ENCODE measurements around the gene TUT7. TPM values are rescaled to one million over a fixed set of nuclear protein-coding genes. Genes with fewer than 3 reads are reported as not detected.

Gene TUT7
- total RNA-seq, 1 donor: 39.8 TPM

GRCh38 chr9:86369810-86370209, 15.6 kb upstream of the TUT7 start:
- no peak for TF ChIP-seq CTCF (IDR thresholded peaks at IDR 0.05; ENCODE audit: extremely low read depth, low read depth, low read length)
- no peak overlapping the region for H2AFZ ChIP-seq (ENCODE audit: low read length)
- H3K27ac ChIP-seq (ENCODE audit: low read depth, low read length): peak overlapping the region; percentile 14
- peaks cover 5% of the 10 kb centered on the region for H3K4me1 ChIP-seq (ENCODE audit: insufficient read depth, low read length)
- H3K36me3 ChIP-seq (ENCODE audit: insufficient read depth, low read length): no peaks in the 10 kb centered on the region
- H3K79me2 ChIP-seq (ENCODE audit: insufficient read depth, low read length): no peaks in the 10 kb centered on the region
- no peak overlapping the region for H3K4me3 ChIP-seq (ENCODE audit: insufficient read depth, low read length)
- H3K27me3 ChIP-seq (ENCODE audit: insufficient read depth, low read length): no peaks in the 10 kb centered on the region
- no peaks in the 10 kb centered on the region for H4K20me1 ChIP-seq (ENCODE audit: insufficient read depth, low read length)
- H3K9me3 ChIP-seq (ENCODE audit: low read depth, low read length): peaks cover 4% of the 10 kb centered on the region
- no peak for DNase-seq (ENCODE audit: insufficient read length, low spot score, missing footprints)
- H3K4me2 ChIP-seq (ENCODE audit: insufficient read depth, low read length): peak overlapping the region; percentile 19

GRCh38 chr9:86368871-86369521, 14.8 kb upstream of the TUT7 start:
- Histone ChIP-seq H3K27me3 (ENCODE audit: insufficient read depth, low read length) (no peaks in the 10 kb centered on the region), H2AFZ (ENCODE audit: low read length) (no peak overlapping the region), H3K9me3 (ENCODE audit: low read depth, low read length) (peaks cover 4% of the 10 kb centered on the region), H3K27ac (ENCODE audit: low read depth, low read length) (peak overlapping the region; percentile 14), H3K4me1 (ENCODE audit: insufficient read depth, low read length) (peaks cover 5% of the 10 kb centered on the region), H3K79me2 (ENCODE audit: insufficient read depth, low read length) (no peaks in the 10 kb centered on the region), H3K36me3 (ENCODE audit: insufficient read depth, low read length) (no peaks in the 10 kb centered on the region), H3K4me3 (ENCODE audit: insufficient read depth, low read length) (no peak overlapping the region), H4K20me1 (ENCODE audit: insufficient read depth, low read length) (no peaks in the 10 kb centered on the region), H3K4me2 (ENCODE audit: insufficient read depth, low read length) (peak overlapping the region; percentile 19)
- no peak for DNase-seq (ENCODE audit: insufficient read length, low spot score, missing footprints)
- no peak for TF ChIP-seq CTCF (IDR thresholded peaks at IDR 0.05; ENCODE audit: extremely low read depth, low read depth, low read length)

- TF ChIP-seq CTCF (IDR thresholded peaks at IDR 0.05; ENCODE audit: extremely low read depth, low read depth, low read length): no peak
- no peak for DNase-seq (ENCODE audit: insufficient read length, low spot score, missing footprints)
- no peak overlapping the region for H2AFZ ChIP-seq (ENCODE audit: low read length)
- H3K27ac ChIP-seq (ENCODE audit: low read depth, low read length): no peak overlapping the region
- no peaks in the 10 kb centered on the region for H3K9me3 ChIP-seq (ENCODE audit: low read depth, low read length)
- no peaks in the 10 kb centered on the region for H3K36me3 ChIP-seq (ENCODE audit: insufficient read depth, low read length)
- H3K79me2 ChIP-seq (ENCODE audit: insufficient read depth, low read length): no peaks in the 10 kb centered on the region
- H4K20me1 ChIP-seq (ENCODE audit: insufficient read depth, low read length): no peaks in the 10 kb centered on the region
- H3K4me1 ChIP-seq (ENCODE audit: insufficient read depth, low read length): no peaks in the 10 kb centered on the region
- no peak overlapping the region for H3K4me3 ChIP-seq (ENCODE audit: insufficient read depth, low read length)
- H3K27me3 ChIP-seq (ENCODE audit: insufficient read depth, low read length): peaks cover 3% of the 10 kb centered on the region
- H3K4me2 ChIP-seq (ENCODE audit: insufficient read depth, low read length): no peak overlapping the region
Measured at GRCh38 chr9:86361176-86361575, 7.0 kb upstream of the TUT7 start.

GRCh38 chr9:86359151-86359879, 5.1 kb upstream of the TUT7 start:
- peaks cover 3% of the 10 kb centered on the region for H3K27me3 ChIP-seq (ENCODE audit: insufficient read depth, low read length)
- H3K4me2 ChIP-seq (ENCODE audit: insufficient read depth, low read length): no peak overlapping the region
- H3K27ac ChIP-seq (ENCODE audit: low read depth, low read length): no peak overlapping the region
- no peak overlapping the region for H2AFZ ChIP-seq (ENCODE audit: low read length)
- H3K36me3 ChIP-seq (ENCODE audit: insufficient read depth, low read length): no peaks in the 10 kb centered on the region
- no peaks in the 10 kb centered on the region for H4K20me1 ChIP-seq (ENCODE audit: insufficient read depth, low read length)
- no peaks in the 10 kb centered on the region for H3K79me2 ChIP-seq (ENCODE audit: insufficient read depth, low read length)
- peaks cover 5% of the 10 kb centered on the region for H3K4me1 ChIP-seq (ENCODE audit: insufficient read depth, low read length)
- no peaks in the 10 kb centered on the region for H3K9me3 ChIP-seq (ENCODE audit: low read depth, low read length)
- H3K4me3 ChIP-seq (ENCODE audit: insufficient read depth, low read length): no peak overlapping the region
- TF ChIP-seq CTCF (IDR thresholded peaks at IDR 0.05; ENCODE audit: extremely low read depth, low read depth, low read length): no peak
- DNase-seq (ENCODE audit: insufficient read length, low spot score, missing footprints): no peak
